H1 (cell line): ENCODE results near the gene KRIT1. TPM values are rescaled to one million over a fixed set of nuclear protein-coding genes. Genes with fewer than 3 reads are reported as not detected.

Experiments
- CTCF ChIA-PET: fragments of 300-600 bp; sonication (Branson Sonifier 250); formaldehyde crosslinking; loops from one replicate; lab custom pipeline; 2021; ENCODE audit not compliant: partially characterized antibody; lab: Charles Lee
- POLR2A ChIA-PET: fragments of 300-600 bp; sonication (Branson Sonifier 250); formaldehyde crosslinking; loops from one replicate; lab custom pipeline; 2021; ENCODE audit warnings: inconsistent platforms; ENCODE audit not compliant: partially characterized antibody; lab: Charles Lee
- DNase-seq, 2 experiments: peaks; one replicate each; pipeline versions ENCODE4 v3.0.0 to v3.0.0-alpha.2; 2010 to 2022; ENCODE audit warnings: low spot score in 2 of 2, low read depth in 1 of 2, mixed read lengths in 1 of 2
- FAIRE-seq: peaks from 2 replicates; lab custom pipeline; 2011; peaks lifted over from hg19 to GRCh38; lab: Jason Lieb, UNC
- H2AFZ ChIP-seq: 2 replicates; pipeline ENCODE4 v1.8.1; 2012; ENCODE audit warnings: low read length, inconsistent platforms
- H2AK5ac ChIP-seq: 2 replicates; pipeline ENCODE4 v1.6.1; 2013; ENCODE audit warnings: low read depth, low read length
- H2BK120ac ChIP-seq: replicated peaks from 2 replicates; pipeline ENCODE3; 2013; ENCODE audit warnings: low read depth, low read length, inconsistent platforms
- H2BK12ac ChIP-seq: 2 replicates; pipeline ENCODE4 v1.6.1; 2013; ENCODE audit warnings: low read depth, low read length
- H2BK15ac ChIP-seq: 2 replicates; pipeline ENCODE4 v1.6.1; 2013; ENCODE audit warnings: low read length
- H2BK20ac ChIP-seq: 2 replicates; pipeline ENCODE4 v1.6.1; 2013; ENCODE audit warnings: low read length
- H2BK5ac ChIP-seq: 2 replicates; pipeline ENCODE4 v1.6.1; 2013; ENCODE audit warnings: low read depth, low read length
- H3K14ac ChIP-seq: 2 replicates; pipeline ENCODE4 v1.6.1; 2013; ENCODE audit warnings: inconsistent platforms; ENCODE audit not compliant: insufficient read length
- H3K18ac ChIP-seq: 2 replicates; pipeline ENCODE4 v1.6.1; 2013; ENCODE audit warnings: low read length; ENCODE audit errors: extremely low read depth
- H3K23ac ChIP-seq: 2 replicates; pipeline ENCODE4 v1.6.1; 2013; ENCODE audit warnings: inconsistent platforms; ENCODE audit not compliant: insufficient read length
- H3K23me2 ChIP-seq: 2 replicates; pipeline ENCODE4 v1.6.1; 2013; ENCODE audit warnings: low read depth, low read length
- H3K27ac ChIP-seq: 2 replicates; pipeline ENCODE4 v1.6.1; 2011; ENCODE audit warnings: low read depth, low read length, inconsistent platforms
- H3K27me3 ChIP-seq, 4 experiments: replicated peaks in 1 of 4; 1 replicate in 1 of 4; 2 replicates in 3 of 4; pipeline versions ENCODE4 v1.6.1 to v1.8.1; 2011 to 2013; ENCODE audit warnings: low read length in 3 of 4, mild to moderate bottlenecking in 3 of 4, inconsistent platforms in 2 of 4, mixed read lengths in 2 of 4, moderate library complexity in 1 of 4; ENCODE audit not compliant: control insufficient read depth in 3 of 4, insufficient read depth in 3 of 4; ENCODE audit errors: extremely low read depth in 1 of 4
- H3K36me3 ChIP-seq, 4 experiments: 2 replicates each; pipeline versions ENCODE4 v1.6.1 to v1.8.1; 2011 to 2013; ENCODE audit warnings: mild to moderate bottlenecking in 4 of 4, low read length in 3 of 4, moderate library complexity in 2 of 4, control low read depth in 1 of 4, inconsistent platforms in 1 of 4; ENCODE audit not compliant: insufficient read depth in 4 of 4, control insufficient read depth in 2 of 4
- H3K4ac ChIP-seq: replicated peaks from 2 replicates; pipeline ENCODE3; 2013; ENCODE audit warnings: low read length, low read depth, mixed read lengths, inconsistent platforms; ENCODE audit not compliant: insufficient read length
- H3K4me1 ChIP-seq, 4 experiments: replicated peaks in 1 of 4; 1 replicate in 1 of 4; 2 replicates in 3 of 4; pipeline versions ENCODE4 v1.6.1 to v1.8.1; 2011 to 2013; ENCODE audit warnings: low read length in 3 of 4, inconsistent platforms in 2 of 4, mixed read lengths in 1 of 4; ENCODE audit not compliant: insufficient read depth in 4 of 4, control insufficient read depth in 3 of 4
- H3K4me2 ChIP-seq, 2 experiments: 2 replicates each; pipeline versions ENCODE4 v1.6.1 to v1.8.1; 2011 to 2013; ENCODE audit warnings: low read depth in 2 of 2, low read length in 2 of 2, control low read depth in 1 of 2, inconsistent platforms in 1 of 2, mild to moderate bottlenecking in 1 of 2; ENCODE audit not compliant: insufficient read depth in 1 of 2
- H3K4me3 ChIP-seq, 4 experiments: fragments of 200-600, 300-600 bp in 1 of 4; sonication (generic), shearing (Covaris generic), sonication (Bioruptor Twin) in 1 of 4; 2 replicates each; pipeline versions ENCODE4 v1.5.1 to v1.8.1; 2011 to 2016; ENCODE audit warnings: low read length in 4 of 4, low read depth in 3 of 4, control low read depth in 2 of 4, inconsistent platforms in 2 of 4, mild to moderate bottlenecking in 2 of 4, mixed read lengths in 1 of 4, moderate library complexity in 1 of 4; ENCODE audit not compliant: insufficient read depth in 2 of 4; ENCODE audit errors: extremely low read depth in 1 of 4
- H3K56ac ChIP-seq: replicated peaks from 2 replicates; pipeline ENCODE3; 2013; ENCODE audit warnings: low read depth, mild to moderate bottlenecking, mixed read lengths, low read length, inconsistent platforms; ENCODE audit not compliant: insufficient read length
- H3K79me1 ChIP-seq: 2 replicates; pipeline ENCODE4 v1.6.1; 2013; ENCODE audit warnings: low read depth, low read length, control low read depth
- H3K79me2 ChIP-seq, 2 experiments: 2 replicates each; pipeline versions ENCODE4 v1.6.1 to v1.8.1; 2012 to 2013; ENCODE audit warnings: low read length in 2 of 2, mild to moderate bottlenecking in 2 of 2, inconsistent platforms in 1 of 2; ENCODE audit not compliant: insufficient read depth in 2 of 2, control insufficient read depth in 1 of 2
- H3K9ac ChIP-seq, 4 experiments: replicated peaks in 1 of 4; 1 replicate in 1 of 4; 2 replicates in 3 of 4; pipeline versions ENCODE4 v1.6.1 to v1.8.1; 2011 to 2013; ENCODE audit warnings: low read depth in 3 of 4, low read length in 3 of 4, control low read depth in 2 of 4, mild to moderate bottlenecking in 2 of 4, moderate library complexity in 2 of 4, inconsistent platforms in 1 of 4; ENCODE audit errors: extremely low read depth in 1 of 4
- H3K9me3 ChIP-seq, 2 experiments: 2 replicates each; pipeline versions ENCODE4 v1.6.1 to v1.8.1; 2012 to 2013; ENCODE audit warnings: mild to moderate bottlenecking in 2 of 2, moderate library complexity in 2 of 2, control low read depth in 1 of 2, inconsistent platforms in 1 of 2, low read depth in 1 of 2, low read length in 1 of 2, mixed read lengths in 1 of 2; ENCODE audit not compliant: insufficient read depth in 2 of 2
- H4K20me1 ChIP-seq, 2 experiments: replicated peaks in 1 of 2; 2 replicates each; pipeline versions ENCODE3 to v1.8.1; 2011 to 2013; ENCODE audit warnings: inconsistent platforms in 2 of 2, low read length in 2 of 2, mild to moderate bottlenecking in 1 of 2; ENCODE audit not compliant: insufficient read depth in 2 of 2, control insufficient read depth in 1 of 2
- H4K5ac ChIP-seq: 2 replicates; pipeline ENCODE4 v1.6.1; 2013; ENCODE audit warnings: low read length, low read depth, mixed read lengths, inconsistent platforms; ENCODE audit not compliant: insufficient read length
- H4K8ac ChIP-seq: 2 replicates; pipeline ENCODE4 v1.8.0; 2013; ENCODE audit warnings: mild to moderate bottlenecking, moderate library complexity, low read length, inconsistent platforms; ENCODE audit not compliant: insufficient read depth; ENCODE audit errors: extremely low read depth
- H4K91ac ChIP-seq: replicated peaks from 2 replicates; pipeline ENCODE3; 2013; ENCODE audit warnings: low read length, mixed read lengths, inconsistent platforms; ENCODE audit not compliant: insufficient read length
- CBX5 ChIP-seq: fragments of 300-800, 300-1000 bp; sonication (generic); IDR thresholded peaks from 2 replicates; pipeline ENCODE4 v1.7.1; 2016; ENCODE audit warnings: antibody characterized with exemption, low read length, low read depth
- EZH2 ChIP-seq: fragments of 200-600 bp; sonication (generic); IDR thresholded peaks from 2 replicates; pipeline ENCODE4 v1.7.1; 2012; ENCODE audit warnings: low read depth, mild to moderate bottlenecking, moderate library complexity, low read length, inconsistent platforms; ENCODE audit not compliant: severe bottlenecking
- HDAC2 ChIP-seq, 2 experiments: fragments of 300-600 bp in 1 of 2; sonication (generic) in 1 of 2; IDR thresholded peaks; 2 replicates each; pipeline ENCODE4 v1.6.1; 2011 to 2012; ENCODE audit warnings: low read depth in 2 of 2, low read length in 2 of 2, mild to moderate bottlenecking in 2 of 2, moderate library complexity in 2 of 2, borderline replicate concordance in 1 of 2, inconsistent platforms in 1 of 2
- KDM4A ChIP-seq: IDR thresholded peaks from one replicate; pipeline ENCODE4 v1.7.1; 2012; ENCODE audit warnings: low read depth, mild to moderate bottlenecking, moderate library complexity, low read length, inconsistent platforms; ENCODE audit not compliant: severe bottlenecking
- POLR2A ChIP-seq, 2 experiments: IDR thresholded peaks; 1 replicate in 1 of 2; 2 replicates in 1 of 2; pipeline ENCODE4 v1.6.1; 2011; ENCODE audit warnings: low read depth in 2 of 2, low read length in 2 of 2, mild to moderate bottlenecking in 2 of 2; ENCODE audit errors: control extremely low read depth in 1 of 2
- RFX5 ChIP-seq: IDR thresholded peaks from 2 replicates; pipeline ENCODE4 v1.6.1; 2011; ENCODE audit warnings: low read depth, low read length, improper control_type of control experiment, borderline replicate concordance
- SIRT6 ChIP-seq: IDR thresholded peaks from one replicate; pipeline ENCODE4 v1.7.1; 2012; ENCODE audit warnings: low read length, inconsistent platforms
- SIX5 ChIP-seq: IDR thresholded peaks from 2 replicates; pipeline ENCODE4 v1.6.1; 2011; ENCODE audit warnings: mild to moderate bottlenecking, low read depth, low read length
- WGBS, 2 experiments: shearing (Covaris generic) in 1 of 2; methylation state at CpG; one replicate each; pipeline versions ENCODE4 v1.1.6 to v1.1.7; 2013 to 2015; ENCODE audit warnings: low lambda C conversion rate in 2 of 2, mixed read lengths in 2 of 2, inconsistent platforms in 1 of 2, low coverage in 1 of 2, missing lambda C conversion rate in 1 of 2; ENCODE audit not compliant: insufficient replicate concordance in 2 of 2, insufficient coverage in 1 of 2, insufficient read length in 1 of 2; ENCODE audit errors: extremely low coverage in 1 of 2, missing lambda C conversion rate in 1 of 2; 5-methylcytosine and 5-hydroxymethylcytosine counted together
- polyA plus RNA-seq, 7 experiments: library from polyadenylated mRNA; depleted of rRNA in 3 of 7; stranded (reverse) in 5 of 7; unstranded in 2 of 7; fragments of >200 nt in 5 of 7; fragments of 200-250 nt in 2 of 7; gene quantifications; 1 replicate in 5 of 7; 2 replicates in 1 of 7; 4 replicates in 1 of 7; pipeline versions ENCODE4 v1.2.1 to v1.2.3, GENCODE V29; 2011 to 2013; ENCODE audit warnings: missing spikeins in 2 of 7, mixed read lengths in 2 of 7
- total RNA-seq: library from RNA; stranded (reverse); fragmentation: NEBNext Ultra II Directional; extraction: Animal tissue kit (Norgen Biotek cat#: 25700); gene quantifications from 2 replicates; pipeline ENCODE4 v1.2.1, GENCODE V29; 2021
- TF ChIP-seq, protein P1 (sequence below): IDR thresholded peaks from 2 replicates; pipeline ENCODE4 v1.6.1; 2012; ENCODE audit warnings: inconsistent platforms

The KRIT1 gene
- total and polyA plus RNA-seq, 2 of the 8 experiments (the other 6 are each of a cell fraction or from before 2014, with no cell fraction given): 14.3 to 28.8 TPM

DNA sequence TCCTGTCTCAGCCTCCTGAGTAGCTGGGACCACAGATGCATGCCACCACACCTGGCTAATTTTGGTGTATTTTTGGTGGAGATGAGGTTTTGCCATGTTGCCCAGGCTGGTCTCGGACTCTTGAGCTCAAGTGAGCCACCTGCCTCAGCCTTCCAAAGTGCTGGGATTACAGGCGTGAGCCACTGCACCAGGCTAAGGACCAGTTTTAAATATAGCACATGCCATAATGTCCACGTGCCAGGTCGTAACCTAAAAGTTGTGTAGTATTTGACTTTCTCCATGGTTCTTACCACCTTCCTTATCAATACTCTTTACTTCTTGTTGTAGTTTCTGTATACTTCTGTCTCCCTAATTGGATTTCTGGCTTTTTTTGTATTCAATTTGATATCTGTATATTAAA, 13.3 kb upstream of the KRIT1 start:
- no peak overlapping the region for H2AK5ac ChIP-seq
- no peaks in the 10 kb centered on the region; the same call in 1 of the 2 replicates for H3K79me1 ChIP-seq
- no peak overlapping the region for H2BK15ac ChIP-seq
- peaks cover 0 to 1% of the 10 kb centered on the region in 2 experiments for H4K20me1 ChIP-seq
- no peak overlapping the region for H3K56ac ChIP-seq
- H3K18ac ChIP-seq: no peak overlapping the region
- H4K91ac ChIP-seq: no peak overlapping the region
- H2BK20ac ChIP-seq: no peak overlapping the region
- ChIA-PET CTCF (interaction anchor here (1.6 kb wide), 1 partner anchor 166 kb away, joined by 3 read pairs; no protein-coding TSS in a partner anchor), POLR2A (interaction anchor here (1.0 to 1.1 kb wide), 2 partner anchors 9 to 14 kb away, joined by 3 to 4 read pairs; no protein-coding TSS in a partner anchor)
- H3K23ac ChIP-seq: no peak overlapping the region
- no peak overlapping the region for H2BK12ac ChIP-seq
- H3K4me3 ChIP-seq: no peak overlapping the region
- H3K36me3 ChIP-seq: peaks cover 0 to under 1% (median 0%) of the 10 kb centered on the region in 4 experiments; a peak in 1 of 8 replicates
- no peak overlapping the region for H3K4me2 ChIP-seq
- 90% methylated on average over 4 of the region's 4 CpGs; no CpG with 5 or more reads in 1 of the 2 experiments for WGBS, 2 experiments
- peaks cover 0 to 93% of the 10 kb centered on the region in 2 experiments; a peak in 3 of 4 replicates for H3K79me2 ChIP-seq
- peaks cover 0 to 1% (median 0%) of the 10 kb centered on the region in 4 experiments; a peak in 1 of 7 replicates for H3K27me3 ChIP-seq
- H3K27ac ChIP-seq: no peak overlapping the region
- no peaks in the 10 kb centered on the region for H3K23me2 ChIP-seq
- H3K4ac ChIP-seq: no peak overlapping the region
- H4K5ac ChIP-seq: no peak overlapping the region
- H3K9ac ChIP-seq: no peak overlapping the region
- H4K8ac ChIP-seq: no peak overlapping the region
- H2AFZ ChIP-seq: no peak overlapping the region
- no peak overlapping the region for H2BK5ac ChIP-seq
- DNase-seq (no peak), FAIRE-seq (no peak)
- 0 out of 4 replicates have a peak, but pooled peaks cover under 1% of the 10 kb centered on the region in 2 experiments for H3K9me3 ChIP-seq
- no peak for TF ChIP-seq HDAC2 (IDR thresholded peaks at IDR 0.05; ENCODE audit: borderline replicate concordance in 1 of 2, low read depth in 2 of 2, low read length in 2 of 2)
- no peak for TF ChIP-seq RFX5
- TF ChIP-seq KDM4A: no peak
- TF ChIP-seq POLR2A (IDR thresholded peaks at IDR 0.05; ENCODE audit: control extremely low read depth in 1 of 2, low read depth in 2 of 2, low read length in 2 of 2): no peak
- TF ChIP-seq SIX5: no peak
- TF ChIP-seq EZH2: no peak
- no peak for TF ChIP-seq SIRT6
- TF ChIP-seq CBX5: no peak
- TF ChIP-seq, protein P1, sequence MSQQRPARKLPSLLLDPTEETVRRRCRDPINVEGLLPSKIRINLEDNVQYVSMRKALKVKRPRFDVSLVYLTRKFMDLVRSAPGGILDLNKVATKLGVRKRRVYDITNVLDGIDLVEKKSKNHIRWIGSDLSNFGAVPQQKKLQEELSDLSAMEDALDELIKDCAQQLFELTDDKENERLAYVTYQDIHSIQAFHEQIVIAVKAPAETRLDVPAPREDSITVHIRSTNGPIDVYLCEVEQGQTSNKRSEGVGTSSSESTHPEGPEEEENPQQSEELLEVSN: no peak
- H2BK120ac ChIP-seq: no peak overlapping the region
- H3K4me1 ChIP-seq: no peaks in the 10 kb centered on the region
- H3K14ac ChIP-seq: no peak overlapping the region
